Smooth muscle cell (in vitro differentiated cells): ENCODE results near the gene C11orf91. TPM values are rescaled to one million over a fixed set of nuclear protein-coding genes. Genes with fewer than 3 reads are reported as not detected.

Experiments used
- DNase-seq: peaks from one replicate; lab custom pipeline; 2025; ENCODE audit not compliant: unreplicated experiment; lab: John Stamatoyannopoulos, UW
- H2AFZ ChIP-seq: fragments of 200-600 bp; sonication (generic); 2 replicates; pipeline ENCODE4 v1.6.0; 2016; ENCODE audit warnings: antibody characterized with exemption, low read depth, mild to moderate bottlenecking
- H3F3A ChIP-seq: fragments of 200-600 bp; sonication (generic); 2 replicates; pipeline ENCODE4 v1.6.0; 2017; ENCODE audit warnings: antibody characterized with exemption, low read depth
- H3K27ac ChIP-seq: fragments of 200-600 bp; sonication (generic); 2 replicates; pipeline ENCODE4 v1.5.1; 2016; ENCODE audit warnings: low read depth, mild to moderate bottlenecking
- H3K27me3 ChIP-seq: fragments of 200-600 bp; sonication (generic); 2 replicates; pipeline ENCODE4 v1.6.1; 2016; ENCODE audit warnings: low read depth, mild to moderate bottlenecking
- H3K36me3 ChIP-seq: fragments of 200-600 bp; sonication (generic); 2 replicates; pipeline ENCODE4 v1.5.1; 2016; ENCODE audit warnings: low read depth
- H3K4me1 ChIP-seq: fragments of 200-600 bp; sonication (generic); 2 replicates; pipeline ENCODE4 v1.5.1; 2016; ENCODE audit warnings: low read depth
- H3K4me2 ChIP-seq: fragments of 200-600 bp; sonication (generic); 2 replicates; pipeline ENCODE4 v1.6.0; 2016; ENCODE audit warnings: mild to moderate bottlenecking
- H3K4me3 ChIP-seq: fragments of 200-600 bp; sonication (generic); 2 replicates; pipeline ENCODE4 v1.5.1; 2016; ENCODE audit warnings: mild to moderate bottlenecking
- H3K79me2 ChIP-seq: fragments of 200-600 bp; sonication (generic); 2 replicates; pipeline ENCODE4 v1.6.0; 2016; ENCODE audit warnings: low read depth, mild to moderate bottlenecking
- H3K9ac ChIP-seq: fragments of 200-600 bp; sonication (generic); 2 replicates; pipeline ENCODE4 v1.6.0; 2016; ENCODE audit warnings: low read depth
- H3K9me3 ChIP-seq: fragments of 200-600 bp; sonication (generic); replicated peaks from 2 replicates; pipeline ENCODE4 v1.5.1; 2016; ENCODE audit warnings: low read depth
- H4K20me1 ChIP-seq: fragments of 200-600 bp; sonication (generic); 2 replicates; pipeline ENCODE4 v1.6.0; 2016; ENCODE audit warnings: low read depth
- WGBS: methylation state at CpG from one replicate; pipeline ENCODE4 v1.1.7; 2016; ENCODE audit warnings: low lambda C conversion rate; 5-methylcytosine and 5-hydroxymethylcytosine counted together
- polyA plus RNA-seq: library from polyadenylated mRNA; unstranded; fragments of >200 nt; fragmentation: Nextera tagmentation; extraction: Ambion mirVana; gene quantifications from 2 replicates; pipeline ENCODE4 v1.2.1, GENCODE V29; 2016
- total RNA-seq: library from RNA; depleted of rRNA; stranded (reverse); fragments of >200 nt; gene quantifications from 2 replicates; pipeline ENCODE4 v1.2.3, GENCODE V29; 2014
- TF ChIP-seq, protein P1 (sequence below): fragments of 200-600 bp; sonication (generic); IDR thresholded peaks from 2 replicates; pipeline ENCODE4 v1.5.1; 2017; ENCODE audit warnings: borderline replicate concordance, mild to moderate bottlenecking, antibody characterized with exemption; ENCODE audit not compliant: insufficient read depth, poor library complexity, severe bottlenecking

The C11orf91 gene
- total and polyA plus RNA-seq, 2 experiments from 2014 or later, result 0.57 TPM; not detected in 1

DNA sequence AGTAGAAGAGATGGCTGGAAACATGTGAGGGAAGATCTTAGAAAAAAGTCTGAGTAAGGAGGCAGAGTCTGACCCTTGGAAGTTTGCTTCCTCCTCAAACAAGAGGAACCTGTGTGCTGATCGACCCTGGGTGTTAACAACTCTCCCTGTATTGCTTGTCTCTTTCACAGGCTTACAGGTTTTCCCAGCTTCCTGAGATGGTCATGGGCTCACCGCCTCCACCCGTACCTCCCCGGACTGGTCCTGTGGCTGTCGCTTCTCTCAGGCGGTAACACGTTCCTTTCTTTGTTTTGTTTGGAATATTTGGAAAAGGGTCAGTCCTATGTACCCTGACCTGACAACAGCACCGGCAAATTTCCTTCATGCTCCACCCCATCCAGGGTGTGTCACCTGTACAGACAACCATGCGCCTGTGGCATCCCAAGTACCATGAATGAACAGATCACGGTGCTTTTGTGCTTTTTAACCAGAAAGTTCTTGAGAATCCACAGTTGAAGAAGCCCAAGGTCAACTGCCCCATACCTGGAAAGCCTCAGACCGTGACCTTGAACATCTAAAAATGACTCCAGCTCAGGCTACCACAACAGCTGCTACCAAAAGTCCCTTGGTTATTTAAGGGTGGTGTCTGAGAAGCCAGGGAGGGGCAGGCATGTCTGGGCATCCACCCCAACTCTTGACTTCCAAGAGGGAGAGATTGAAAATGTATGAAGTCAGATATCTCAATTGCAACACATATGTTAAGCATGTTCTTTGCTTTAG is 44.6 kb downstream of the C11orf91 start:
- Histone ChIP-seq H3K27ac (no peak overlapping the region), H3K4me3 (no peak overlapping the region), H3K9ac (no peak overlapping the region), H3K9me3 (no peaks in the 10 kb centered on the region), H3K27me3 (no peaks in the 10 kb centered on the region), H3K36me3 (no peaks in the 10 kb centered on the region), H2AFZ (no peak overlapping the region), H3K4me1 (no peaks in the 10 kb centered on the region), H4K20me1 (no peaks in the 10 kb centered on the region), H3K4me2 (no peak overlapping the region), H3K79me2 (no peaks in the 10 kb centered on the region), H3F3A (no peaks in the 10 kb centered on the region)
- DNase-seq, result no peak
- WGBS, result 87% methylated on average over 11 of the region's 11 CpGs
- TF ChIP-seq, protein P1, sequence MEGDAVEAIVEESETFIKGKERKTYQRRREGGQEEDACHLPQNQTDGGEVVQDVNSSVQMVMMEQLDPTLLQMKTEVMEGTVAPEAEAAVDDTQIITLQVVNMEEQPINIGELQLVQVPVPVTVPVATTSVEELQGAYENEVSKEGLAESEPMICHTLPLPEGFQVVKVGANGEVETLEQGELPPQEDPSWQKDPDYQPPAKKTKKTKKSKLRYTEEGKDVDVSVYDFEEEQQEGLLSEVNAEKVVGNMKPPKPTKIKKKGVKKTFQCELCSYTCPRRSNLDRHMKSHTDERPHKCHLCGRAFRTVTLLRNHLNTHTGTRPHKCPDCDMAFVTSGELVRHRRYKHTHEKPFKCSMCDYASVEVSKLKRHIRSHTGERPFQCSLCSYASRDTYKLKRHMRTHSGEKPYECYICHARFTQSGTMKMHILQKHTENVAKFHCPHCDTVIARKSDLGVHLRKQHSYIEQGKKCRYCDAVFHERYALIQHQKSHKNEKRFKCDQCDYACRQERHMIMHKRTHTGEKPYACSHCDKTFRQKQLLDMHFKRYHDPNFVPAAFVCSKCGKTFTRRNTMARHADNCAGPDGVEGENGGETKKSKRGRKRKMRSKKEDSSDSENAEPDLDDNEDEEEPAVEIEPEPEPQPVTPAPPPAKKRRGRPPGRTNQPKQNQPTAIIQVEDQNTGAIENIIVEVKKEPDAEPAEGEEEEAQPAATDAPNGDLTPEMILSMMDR, result no peak

DNA sequence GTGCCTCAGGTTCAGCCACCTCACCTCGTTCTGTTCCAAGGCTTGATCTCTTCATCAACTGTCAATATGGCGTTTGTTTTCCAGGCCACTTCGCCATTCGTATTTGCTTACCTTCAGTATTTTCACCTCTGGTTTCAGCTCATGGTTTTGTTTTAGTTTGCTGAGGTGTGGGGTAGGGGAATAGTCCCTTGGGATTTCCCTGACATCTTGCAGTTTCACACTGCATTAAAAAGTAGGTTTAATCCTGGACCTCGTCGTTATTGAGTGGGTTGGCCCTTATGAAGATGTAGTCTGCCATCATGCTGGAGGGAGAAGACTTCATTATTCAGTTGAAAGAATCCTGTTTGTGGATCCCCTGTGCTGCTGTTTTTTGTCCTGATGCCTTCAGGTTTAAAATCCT is 46.0 kb downstream of the C11orf91 start:
- 98% methylated on average over 6 of the region's 6 CpGs for WGBS
- TF ChIP-seq, protein P1, result no peak

DNA sequence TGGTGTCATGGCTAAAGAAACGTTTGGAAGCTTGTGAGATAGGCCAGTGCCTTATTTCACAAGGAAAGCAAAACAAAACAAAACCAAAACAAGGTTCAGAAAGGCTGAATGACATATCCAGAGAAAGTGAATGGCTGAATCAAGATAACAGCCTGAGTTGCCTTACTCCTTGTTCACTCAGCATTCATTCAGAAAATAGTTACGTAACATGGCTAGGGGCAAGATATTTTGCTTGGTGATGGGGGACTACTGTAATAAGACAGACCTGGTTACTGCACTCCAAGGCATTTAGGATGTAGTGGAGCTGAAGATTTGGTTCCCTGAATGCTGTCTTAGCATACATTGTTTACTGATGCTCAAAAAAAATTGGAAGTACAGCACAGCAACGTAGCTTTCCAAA is 47.7 kb downstream of the C11orf91 start:
- Histone ChIP-seq H3F3A (no peaks in the 10 kb centered on the region), H4K20me1 (no peaks in the 10 kb centered on the region), H3K9me3 (no peaks in the 10 kb centered on the region), H3K79me2 (no peaks in the 10 kb centered on the region), H3K4me2 (no peak overlapping the region), H3K27ac (no peak overlapping the region), H3K4me1 (no peaks in the 10 kb centered on the region), H3K4me3 (no peak overlapping the region), H3K27me3 (no peaks in the 10 kb centered on the region), H3K36me3 (no peaks in the 10 kb centered on the region), H2AFZ (no peak overlapping the region), H3K9ac (no peak overlapping the region)
- DNase-seq, result no peak
- WGBS, result 80% methylated on average over 3 of the region's 3 CpGs
- TF ChIP-seq, protein P1, result no peak

More for the DNA sequence above, 46.0 kb downstream of the C11orf91 start:
- no peak overlapping the region for H3K4me3 ChIP-seq
- H3K27me3 ChIP-seq, result no peaks in the 10 kb centered on the region
- no peak overlapping the region for H3K27ac ChIP-seq
- no peak overlapping the region for H3K4me2 ChIP-seq
- no peaks in the 10 kb centered on the region for H3K36me3 ChIP-seq
- no peaks in the 10 kb centered on the region for H3F3A ChIP-seq
- H3K79me2 ChIP-seq, result no peaks in the 10 kb centered on the region
- no peaks in the 10 kb centered on the region for H3K9me3 ChIP-seq
- DNase-seq, result no peak
- no peak overlapping the region for H3K9ac ChIP-seq
- H4K20me1 ChIP-seq, result no peaks in the 10 kb centered on the region
- no peak overlapping the region for H2AFZ ChIP-seq
- no peaks in the 10 kb centered on the region for H3K4me1 ChIP-seq

DNA sequence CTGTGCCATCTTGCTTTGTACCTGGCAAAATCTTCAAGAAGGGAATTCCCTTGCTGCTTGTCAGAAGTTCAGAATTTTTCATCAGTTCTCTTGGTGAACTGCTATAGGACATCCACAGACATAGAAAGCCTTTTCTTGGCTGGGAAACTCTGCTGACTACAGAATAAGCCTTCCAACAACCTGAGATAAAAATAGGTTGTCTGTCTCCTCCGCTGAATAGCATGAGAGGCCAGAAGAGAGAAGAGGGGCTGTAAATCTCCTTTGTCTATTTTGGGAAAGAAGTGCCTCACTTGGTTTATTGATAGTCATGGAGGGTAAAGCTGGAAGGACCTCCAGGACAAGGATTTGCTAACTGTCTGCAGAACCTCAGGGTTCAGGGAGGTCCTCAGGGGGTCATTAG is 48.2 kb downstream of the C11orf91 start:
- Histone ChIP-seq H3K27me3 (no peaks in the 10 kb centered on the region), H3K9me3 (no peaks in the 10 kb centered on the region), H3K9ac (no peak overlapping the region), H3K36me3 (no peaks in the 10 kb centered on the region), H2AFZ (no peak overlapping the region), H3K4me2 (no peak overlapping the region), H3K4me1 (no peaks in the 10 kb centered on the region), H3K27ac (no peak overlapping the region), H3F3A (no peaks in the 10 kb centered on the region), H3K4me3 (no peak overlapping the region), H3K79me2 (no peaks in the 10 kb centered on the region), H4K20me1 (no peaks in the 10 kb centered on the region)
- DNase-seq, result no peak
- TF ChIP-seq, protein P1, result no peak
- 88% methylated on average over 1 of the region's 1 CpG for WGBS
